DOHH2 (cell line): ENCODE results near the gene SMC6.

Source experiments
- H3F3A ChIP-seq: fragments of 200-600 bp; sonication (generic), shearing (Covaris generic); 2 replicates; pipeline ENCODE4 v1.6.0; 2016; ENCODE audit warnings: antibody characterized with exemption, mild to moderate bottlenecking; ENCODE audit not compliant: control insufficient read depth, insufficient read depth
- H3K27ac ChIP-seq: fragments of 200-600 bp; sonication (generic); 2 replicates; pipeline ENCODE4 v1.5.1; 2014; ENCODE audit warnings: low read depth, mild to moderate bottlenecking, low read length, moderate library complexity
- H3K27me3 ChIP-seq: fragments of 200-600 bp; sonication (generic); 2 replicates; pipeline ENCODE4 v1.6.1; 2014; ENCODE audit warnings: mild to moderate bottlenecking, low read length, mixed read lengths; ENCODE audit not compliant: control insufficient read depth
- H3K36me3 ChIP-seq: fragments of 200-600 bp; sonication (generic); 2 replicates; pipeline ENCODE4 v1.6.1; 2014; ENCODE audit warnings: mild to moderate bottlenecking, low read length, moderate library complexity, mixed read lengths; ENCODE audit not compliant: control insufficient read depth
- H3K4me1 ChIP-seq: fragments of 200-600 bp; sonication (generic); 2 replicates; pipeline ENCODE4 v1.6.1; 2014; ENCODE audit warnings: mild to moderate bottlenecking, low read length, mixed read lengths; ENCODE audit not compliant: control insufficient read depth
- H3K4me2 ChIP-seq: fragments of 200-600 bp; sonication (generic); 2 replicates; pipeline ENCODE4 v1.6.0; 2014; ENCODE audit warnings: mild to moderate bottlenecking, low read length, moderate library complexity
- H3K4me3 ChIP-seq: fragments of 200-600 bp; sonication (generic); 2 replicates; pipeline ENCODE4 v1.5.1; 2014; ENCODE audit warnings: mild to moderate bottlenecking, low read length, mixed read lengths
- H3K79me2 ChIP-seq: fragments of 200-600 bp; sonication (generic); 2 replicates; pipeline ENCODE4 v1.6.1; 2014; ENCODE audit warnings: mild to moderate bottlenecking, low read length, mixed read lengths; ENCODE audit not compliant: control insufficient read depth
- H3K9me2 ChIP-seq: fragments of 200-600 bp; sonication (generic); replicated peaks from 2 replicates; pipeline ENCODE4 v1.6.1; 2014; ENCODE audit warnings: mild to moderate bottlenecking, low read length, mixed read lengths; ENCODE audit not compliant: control insufficient read depth
- H3K9me3 ChIP-seq: fragments of 200-600 bp; sonication (generic); 2 replicates; pipeline ENCODE4 v1.6.1; 2014; ENCODE audit warnings: antibody characterized with exemption, low read length, mixed read lengths; ENCODE audit not compliant: control insufficient read depth, insufficient read depth
- H4K20me1 ChIP-seq: fragments of 200-600 bp; sonication (generic); 2 replicates; pipeline ENCODE4 v1.6.0; 2014; ENCODE audit warnings: low read depth, mild to moderate bottlenecking, antibody characterized with exemption, low read length, moderate library complexity; ENCODE audit not compliant: control insufficient read depth, insufficient read depth
- CTCF ChIP-seq: fragments of 200-600 bp; sonication (generic); IDR thresholded peaks from one replicate; pipeline ENCODE4 v1.5.1; 2014; ENCODE audit warnings: antibody characterized with exemption, mild to moderate bottlenecking, low read depth, low read length; ENCODE audit not compliant: poor library complexity, severe bottlenecking
- EZH2phosphoT487 ChIP-seq: fragments of 200-600 bp; sonication (generic); IDR thresholded peaks from 2 replicates; pipeline ENCODE4 v1.6.1; 2017; ENCODE audit warnings: borderline replicate concordance, mild to moderate bottlenecking, antibody characterized with exemption, low read length, moderate library complexity, mixed read lengths

The SMC6 gene

GRCh38 chr2:17799301-17800120 lies 45.9 kb upstream of the SMC6 start:
- TF ChIP-seq EZH2phosphoT487 (no peak), CTCF (no peak)

GRCh38 chr2:17798338-17798737 lies 44.7 kb upstream of the SMC6 start:
- H3F3A ChIP-seq, result no peaks in the 10 kb centered on the region
- H3K27me3 ChIP-seq, result peaks cover 2% of the 10 kb centered on the region; the same call in 1 of the 2 replicates
- no peak overlapping the region for H3K4me3 ChIP-seq
- H3K36me3 ChIP-seq, result no peaks in the 10 kb centered on the region
- TF ChIP-seq CTCF (no peak), EZH2phosphoT487 (no peak)
- no peak overlapping the region for H3K27ac ChIP-seq
- H3K9me2 ChIP-seq, result no peaks in the 10 kb centered on the region
- no peak overlapping the region for H3K4me2 ChIP-seq
- H3K9me3 ChIP-seq, result no peaks in the 10 kb centered on the region
- no peaks in the 10 kb centered on the region for H4K20me1 ChIP-seq
- peaks cover 3% of the 10 kb centered on the region for H3K4me1 ChIP-seq
- H3K79me2 ChIP-seq, result no peaks in the 10 kb centered on the region

More at GRCh38 chr2:17799301-17800120, 45.9 kb upstream of the SMC6 start:
- Histone ChIP-seq H3K4me3 (no peak overlapping the region), H3K4me2 (no peak overlapping the region), H3K9me3 (no peaks in the 10 kb centered on the region), H3F3A (no peaks in the 10 kb centered on the region), H3K4me1 (peaks cover 15% of the 10 kb centered on the region), H3K27ac (no peak overlapping the region), H4K20me1 (no peaks in the 10 kb centered on the region), H3K9me2 (no peaks in the 10 kb centered on the region), H3K36me3 (no peaks in the 10 kb centered on the region), H3K79me2 (no peaks in the 10 kb centered on the region), H3K27me3 (no peaks in the 10 kb centered on the region)

- H3K4me1 ChIP-seq, result no peaks in the 10 kb centered on the region
- no peak overlapping the region for H3K4me3 ChIP-seq
- H3K79me2 ChIP-seq, result no peaks in the 10 kb centered on the region
- H4K20me1 ChIP-seq, result no peaks in the 10 kb centered on the region
- H3F3A ChIP-seq, result no peaks in the 10 kb centered on the region
- no peaks in the 10 kb centered on the region for H3K9me2 ChIP-seq
- no peaks in the 10 kb centered on the region for H3K36me3 ChIP-seq
- H3K27ac ChIP-seq, result no peak overlapping the region
- H3K9me3 ChIP-seq, result no peaks in the 10 kb centered on the region
- no peak overlapping the region for H3K4me2 ChIP-seq
- no peak for TF ChIP-seq EZH2phosphoT487
- TF ChIP-seq CTCF, result no peak
- H3K27me3 ChIP-seq, result peaks cover 10% of the 10 kb centered on the region; the same call in 1 of the 2 replicates
Observed at GRCh38 chr2:17795309-17795708, 41.7 kb upstream of the SMC6 start.
